Measurements from ENCODE around the gene WDFY3. TPM values are rescaled to one million over a fixed set of nuclear protein-coding genes. Genes with fewer than 3 reads are reported as not detected.
A peak's percentile ranks its signal among the peaks of the same experiment; 100 is the strongest.

WDFY3 gene
- total RNA-seq, 2 experiments from 2014 or later: 0.09 to 0.38 TPM

DNA sequence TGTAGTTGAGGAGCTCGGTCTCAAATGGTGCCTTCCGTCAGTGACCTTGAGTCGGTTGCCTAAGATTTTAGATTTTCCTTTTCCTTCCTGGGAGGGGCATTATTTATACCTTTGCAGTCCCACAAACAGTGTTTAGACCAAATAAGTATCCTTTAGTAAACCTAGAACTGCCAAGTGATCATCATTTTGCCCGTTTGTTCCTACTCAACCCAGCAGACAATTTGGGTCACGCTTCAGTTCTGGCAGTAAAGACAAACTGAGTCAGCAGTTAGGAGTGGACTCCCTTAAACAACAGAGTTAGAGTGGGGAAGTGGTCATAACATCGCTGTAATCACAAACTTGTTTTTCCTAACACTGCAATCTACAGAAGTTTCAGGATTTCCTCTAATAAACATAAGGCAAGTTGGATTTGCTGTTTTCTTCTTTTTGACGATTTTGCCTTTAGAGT lies 777 bp upstream of the WDFY3 start:
- CTCF ChIA-PET: no interaction called here
- DNase-seq (no peak), ATAC-seq (no peak)
- H3K36me3 Mint-ChIP-seq (ENCODE audit: low read depth): no peaks in the 10 kb centered on the region
- H3K27me3 Mint-ChIP-seq: peaks cover 30% of the 10 kb centered on the region
- H3K4me1 Mint-ChIP-seq (ENCODE audit: low read depth): peaks cover 9% of the 10 kb centered on the region
- H3K9me3 Mint-ChIP-seq: no peaks in the 10 kb centered on the region
- intact Hi-C loops (cut with micrococcal nuclease): no loop called here
- no peak overlapping the region for H3K27ac Mint-ChIP-seq
- peak overlapping the region; percentile 69 for H3K4me3 Mint-ChIP-seq
- TF ChIP-seq, protein P1, sequence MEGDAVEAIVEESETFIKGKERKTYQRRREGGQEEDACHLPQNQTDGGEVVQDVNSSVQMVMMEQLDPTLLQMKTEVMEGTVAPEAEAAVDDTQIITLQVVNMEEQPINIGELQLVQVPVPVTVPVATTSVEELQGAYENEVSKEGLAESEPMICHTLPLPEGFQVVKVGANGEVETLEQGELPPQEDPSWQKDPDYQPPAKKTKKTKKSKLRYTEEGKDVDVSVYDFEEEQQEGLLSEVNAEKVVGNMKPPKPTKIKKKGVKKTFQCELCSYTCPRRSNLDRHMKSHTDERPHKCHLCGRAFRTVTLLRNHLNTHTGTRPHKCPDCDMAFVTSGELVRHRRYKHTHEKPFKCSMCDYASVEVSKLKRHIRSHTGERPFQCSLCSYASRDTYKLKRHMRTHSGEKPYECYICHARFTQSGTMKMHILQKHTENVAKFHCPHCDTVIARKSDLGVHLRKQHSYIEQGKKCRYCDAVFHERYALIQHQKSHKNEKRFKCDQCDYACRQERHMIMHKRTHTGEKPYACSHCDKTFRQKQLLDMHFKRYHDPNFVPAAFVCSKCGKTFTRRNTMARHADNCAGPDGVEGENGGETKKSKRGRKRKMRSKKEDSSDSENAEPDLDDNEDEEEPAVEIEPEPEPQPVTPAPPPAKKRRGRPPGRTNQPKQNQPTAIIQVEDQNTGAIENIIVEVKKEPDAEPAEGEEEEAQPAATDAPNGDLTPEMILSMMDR (IDR thresholded peaks at IDR 0.05): no peak
- POLR2A ChIA-PET: no interaction called here

DNA sequence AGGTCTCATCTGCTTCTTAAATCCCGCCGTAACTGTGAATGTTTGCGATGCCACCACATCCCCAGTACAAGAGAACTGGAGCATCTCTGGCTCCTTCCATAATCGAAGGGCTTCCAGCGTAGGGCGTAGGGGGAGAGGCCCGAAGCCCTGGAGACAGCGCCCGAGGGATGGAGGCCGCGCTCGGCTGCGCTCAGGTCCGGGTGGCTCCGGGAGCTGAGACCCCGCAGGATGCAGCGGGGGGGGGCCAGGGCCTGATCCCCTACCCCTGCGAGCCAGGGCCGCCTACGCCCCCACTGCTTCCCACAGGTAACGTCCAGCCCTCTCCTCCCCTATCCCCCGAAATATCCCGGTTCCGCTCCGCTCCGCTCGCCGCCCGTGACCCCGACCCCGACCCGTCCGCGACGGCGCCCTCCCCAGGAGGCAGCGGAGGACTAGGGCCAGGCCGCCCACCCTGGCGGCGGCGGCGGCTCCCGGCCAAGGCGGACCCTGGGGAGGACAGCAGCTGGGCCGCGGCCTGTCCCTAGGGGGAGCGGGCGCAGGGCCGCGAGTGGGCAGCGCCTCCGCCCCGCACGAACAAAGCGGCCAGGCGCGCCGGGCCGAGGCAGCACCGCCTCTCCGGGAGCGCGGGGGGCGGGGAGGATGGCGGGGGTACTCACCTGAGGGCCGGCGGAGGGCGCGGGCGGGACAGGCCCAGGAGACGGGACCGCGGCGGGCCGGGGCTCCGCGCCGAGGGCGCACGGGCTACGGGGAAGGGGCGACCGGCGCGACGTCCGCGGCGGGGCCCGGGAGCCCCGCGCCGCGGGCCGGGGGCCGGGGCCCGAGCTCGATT lies 723 bp downstream of the WDFY3 start:
- CTCF ChIA-PET: interaction anchor here (0.6 kb wide), 1 partner anchor 216 kb away, joined by 3 read pairs; no protein-coding TSS in a partner anchor
- Mint-ChIP-seq H3K27me3 (peaks cover 30% of the 10 kb centered on the region), H3K4me1 (ENCODE audit: low read depth) (peaks cover 9% of the 10 kb centered on the region), H3K9me3 (no peaks in the 10 kb centered on the region), H3K36me3 (ENCODE audit: low read depth) (no peaks in the 10 kb centered on the region), H3K4me3 (peak overlapping the region; percentile 42), H3K27ac (no peak overlapping the region)
- TF ChIP-seq, protein P1 (IDR thresholded peaks at IDR 0.05): no peak
- ATAC-seq (peak; percentile 10), DNase-seq (peak; percentile 2)
- POLR2A ChIA-PET: no interaction called here
- intact Hi-C loops (cut with micrococcal nuclease): no loop called here

DNA sequence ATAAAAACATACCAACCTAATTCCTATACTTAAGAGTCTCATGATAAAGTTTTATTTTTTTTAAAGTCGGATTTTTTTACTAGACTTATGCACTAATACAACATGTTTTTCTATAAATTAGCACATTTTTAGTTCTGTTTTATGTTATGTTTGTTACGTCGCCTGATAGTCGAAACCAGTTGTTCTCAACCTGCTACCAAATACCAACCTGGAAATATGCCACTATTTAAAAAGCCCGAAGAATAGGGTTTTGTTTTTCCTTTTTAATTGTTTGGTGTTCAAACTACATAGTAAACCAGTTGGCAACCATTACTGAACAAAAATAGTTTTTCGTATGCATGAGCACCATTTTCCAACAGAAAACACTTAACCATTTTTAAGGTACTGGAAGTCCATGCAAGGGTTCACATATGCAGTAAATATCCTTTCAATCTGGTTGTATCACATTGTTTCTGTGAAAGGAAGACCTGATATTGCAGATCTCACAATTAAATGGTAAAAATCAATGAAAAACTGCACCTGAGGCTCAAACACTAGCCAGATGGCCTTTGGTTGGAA lies 1.4 kb downstream of the WDFY3 start:
- DNase-seq: no peak
- intact Hi-C loops (cut with micrococcal nuclease): no loop called here
- CTCF ChIA-PET: no interaction called here
- Mint-ChIP-seq H3K9me3 (no peaks in the 10 kb centered on the region), H3K4me3 (peak overlapping the region; percentile 42), H3K27ac (no peak overlapping the region), H3K4me1 (ENCODE audit: low read depth) (peaks cover 9% of the 10 kb centered on the region), H3K36me3 (ENCODE audit: low read depth) (no peaks in the 10 kb centered on the region), H3K27me3 (peaks cover 30% of the 10 kb centered on the region)
- no peak for ATAC-seq
- POLR2A ChIA-PET: no interaction called here
- TF ChIP-seq, protein P1 (IDR thresholded peaks at IDR 0.05): no peak

DNA sequence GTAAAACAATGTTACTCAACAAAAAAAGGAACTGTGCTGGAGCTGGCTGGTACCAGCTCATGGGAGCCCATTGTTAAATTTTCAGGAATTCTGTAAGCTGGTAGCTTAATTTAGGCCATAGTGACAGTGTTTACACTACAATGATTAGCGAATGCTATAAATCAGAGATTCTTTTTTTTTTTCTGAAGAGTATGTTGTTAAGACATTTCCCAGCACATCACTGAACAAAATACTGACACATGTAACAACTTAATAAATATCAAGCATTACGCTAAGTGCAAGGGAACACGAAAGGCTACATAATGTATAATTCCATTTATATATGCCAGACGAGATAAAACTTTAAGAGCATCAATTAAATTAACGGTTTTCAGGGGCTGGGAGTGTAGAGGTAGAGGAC lies 4.4 kb downstream of the WDFY3 start:
- H3K4me1 Mint-ChIP-seq (ENCODE audit: low read depth): peaks cover 8% of the 10 kb centered on the region
- intact Hi-C loops (cut with micrococcal nuclease): no loop called here

More for the DNA sequence above, 4.4 kb downstream of the WDFY3 start:
- Mint-ChIP-seq H3K27me3 (peaks cover 20% of the 10 kb centered on the region), H3K36me3 (ENCODE audit: low read depth) (no peaks in the 10 kb centered on the region), H3K4me3 (no peak overlapping the region), H3K27ac (no peak overlapping the region), H3K9me3 (no peaks in the 10 kb centered on the region)
- TF ChIP-seq, protein P1 (IDR thresholded peaks at IDR 0.05): no peak
- CTCF ChIA-PET: no interaction called here
- POLR2A ChIA-PET: no interaction called here
- ATAC-seq (no peak), DNase-seq (no peak)
